Midbrain (tissue), 1 donor: ENCODE data around the gene GPR37.

Experiments used
- DNase-seq: peaks from one replicate; lab custom pipeline; 2025; lab: John Stamatoyannopoulos, UW

Gene GPR37

GRCh38 chr7:124780608-124781007, 15.0 kb upstream of the GPR37 start:
- DNase-seq, result no peak

- no peak for DNase-seq
Measured at GRCh38 chr7:124780056-124780455, 14.5 kb upstream of the GPR37 start.

- no peak for DNase-seq
Measured at GRCh38 chr7:124779620-124780019, 14.0 kb upstream of the GPR37 start.

- no peak for DNase-seq
Measured at GRCh38 chr7:124779194-124779593, 13.6 kb upstream of the GPR37 start.

- DNase-seq, result no peak
Measured at GRCh38 chr7:124777268-124777667, 11.7 kb upstream of the GPR37 start.

GRCh38 chr7:124776153-124776552, 10.6 kb upstream of the GPR37 start:
- DNase-seq, result no peak

- no peak for DNase-seq
Measured at GRCh38 chr7:124775422-124775821, 9.8 kb upstream of the GPR37 start.

GRCh38 chr7:124773938-124774337, 8.3 kb upstream of the GPR37 start:
- no peak for DNase-seq

GRCh38 chr7:124773339-124773738, 7.7 kb upstream of the GPR37 start:
- no peak for DNase-seq

- DNase-seq, result no peak
Measured at GRCh38 chr7:124769136-124769535, 3.5 kb upstream of the GPR37 start.

GRCh38 chr7:124768525-124768924, 2.9 kb upstream of the GPR37 start:
- no peak for DNase-seq

- DNase-seq, result no peak
Measured at GRCh38 chr7:124764847-124765400, 668 bp downstream of the GPR37 start.

- DNase-seq, result no peak
Measured at GRCh38 chr7:124764051-124764846, 1.3 kb downstream of the GPR37 start.

GRCh38 chr7:124762611-124763143, 2.9 kb downstream of the GPR37 start:
- DNase-seq, result peak; percentile 86

- peak; percentile 34 for DNase-seq
Measured at GRCh38 chr7:124761164-124761715, 4.4 kb downstream of the GPR37 start.

- DNase-seq, result no peak
Measured at GRCh38 chr7:124758327-124758726, 7.3 kb downstream of the GPR37 start.

GRCh38 chr7:124754576-124755268, 10.9 kb downstream of the GPR37 start:
- peak; percentile 77 for DNase-seq

GRCh38 chr7:124752310-124752709, 13.3 kb downstream of the GPR37 start:
- peak; percentile 25 for DNase-seq

- peak; percentile 48 for DNase-seq
Measured at GRCh38 chr7:124751027-124751426, 14.6 kb downstream of the GPR37 start.

GRCh38 chr7:124747072-124747471, 18.5 kb downstream of the GPR37 start:
- no peak for DNase-seq

GRCh38 chr7:124738639-124739038, 27.0 kb downstream of the GPR37 start:
- no peak for DNase-seq

- no peak for DNase-seq
Measured at GRCh38 chr7:124737760-124738300, 27.8 kb downstream of the GPR37 start.
